BLaER1 treated with 17β-estradiol and CSF1 and Interleukin-3, amounts not matched to agents 10 nM and 100 nM (cell line): ENCODE data around the gene CADPS2.

ENCODE experiments used
- H3K27ac ChIP-seq, 11 experiments: shearing (Covaris generic); formaldehyde crosslinking; 2 replicates each; pipeline ENCODE4 v1.8.1; 2022
- H3K27me3 ChIP-seq, 11 experiments: shearing (Covaris generic); formaldehyde crosslinking; 2 replicates each; pipeline ENCODE4 v1.8.1; 2022
- H3K36me3 ChIP-seq, 11 experiments: shearing (Covaris generic); formaldehyde crosslinking; 2 replicates each; pipeline ENCODE4 v1.8.1; 2022
- H3K4me1 ChIP-seq, 10 experiments: shearing (Covaris generic); formaldehyde crosslinking; 2 replicates each; pipeline ENCODE4 v1.8.1; 2022
- H3K4me2 ChIP-seq, 11 experiments: shearing (Covaris generic); formaldehyde crosslinking; 2 replicates each; pipeline ENCODE4 v1.8.1; 2022
- H3K4me3 ChIP-seq, 10 experiments: shearing (Covaris generic); formaldehyde crosslinking; 2 replicates each; pipeline ENCODE4 v1.8.1; 2022
- H3K9ac ChIP-seq, 11 experiments: shearing (Covaris generic); formaldehyde crosslinking; 2 replicates each; pipeline ENCODE4 v1.8.1; 2022
- H3K9me3 ChIP-seq, 11 experiments: shearing (Covaris generic); formaldehyde crosslinking; replicated peaks in 1 of 11; 2 replicates each; pipeline ENCODE4 v1.8.1; 2022
- H4K20me1 ChIP-seq, 11 experiments: shearing (Covaris generic); formaldehyde crosslinking; 2 replicates each; pipeline ENCODE4 v1.8.1; 2022
- Cebpa-rat ChIP-seq, 11 experiments: shearing (Covaris generic); IDR thresholded peaks; 2 replicates each; pipeline ENCODE4 v1.8.1; 2022

The CADPS2 gene

DNA sequence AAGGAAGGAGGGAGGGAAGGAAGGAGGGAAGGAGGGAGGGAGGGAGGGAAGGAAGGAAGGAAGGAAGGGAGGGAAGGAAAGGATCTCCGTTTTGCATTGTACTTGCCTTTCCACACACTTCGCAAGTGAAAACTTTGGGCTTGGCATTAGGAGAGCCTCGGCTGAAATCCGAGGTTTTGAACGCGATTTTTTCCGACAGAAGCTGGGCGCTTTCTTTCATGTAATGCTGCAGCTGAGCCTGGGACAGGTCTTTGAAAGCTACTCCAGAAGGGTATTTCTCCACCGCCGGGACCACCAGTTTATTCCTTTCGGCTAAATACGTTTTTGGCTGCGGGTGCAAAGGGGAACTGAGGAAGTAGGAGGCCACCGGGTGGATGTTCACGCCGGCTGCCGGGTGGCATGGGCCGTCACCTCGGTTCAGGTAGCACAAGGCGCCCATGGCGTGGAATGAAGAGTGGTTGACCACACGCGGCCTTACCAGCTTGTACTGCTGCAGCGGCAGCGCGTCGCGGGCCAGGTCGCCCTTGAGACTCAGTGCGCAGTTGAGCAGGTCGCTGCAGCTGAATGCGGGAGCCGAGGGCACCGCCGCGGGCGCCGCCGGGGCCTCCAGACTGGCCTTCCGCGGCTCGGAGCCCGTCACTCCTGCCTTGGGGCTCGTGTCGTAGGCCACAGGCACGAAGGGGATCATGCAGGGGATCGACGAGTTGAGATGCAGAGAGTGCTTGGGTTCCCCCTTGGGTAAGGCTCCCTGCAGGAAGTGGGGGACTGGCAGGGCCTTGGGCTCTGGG, 582.5 kb downstream of the CADPS2 start:
- Histone ChIP-seq H3K9ac (no peak overlapping the region), H3K4me1 (no peaks in the 10 kb centered on the region), H3K27ac (no peak overlapping the region), H3K36me3 (no peaks in the 10 kb centered on the region; a peak in 1 of 22 replicates), H3K4me3 (no peak overlapping the region), H3K27me3 (peaks cover 0 to 4% (median 0%) of the 10 kb centered on the region in 11 experiments; a peak in 1 of 22 replicates), H3K4me2 (no peak overlapping the region), H3K9me3 (peaks cover 58 to 73% (median 67%) of the 10 kb centered on the region in 11 experiments), H4K20me1 (no peaks in the 10 kb centered on the region)
- no peak for TF ChIP-seq Cebpa-rat (IDR thresholded peaks at IDR 0.05)

DNA sequence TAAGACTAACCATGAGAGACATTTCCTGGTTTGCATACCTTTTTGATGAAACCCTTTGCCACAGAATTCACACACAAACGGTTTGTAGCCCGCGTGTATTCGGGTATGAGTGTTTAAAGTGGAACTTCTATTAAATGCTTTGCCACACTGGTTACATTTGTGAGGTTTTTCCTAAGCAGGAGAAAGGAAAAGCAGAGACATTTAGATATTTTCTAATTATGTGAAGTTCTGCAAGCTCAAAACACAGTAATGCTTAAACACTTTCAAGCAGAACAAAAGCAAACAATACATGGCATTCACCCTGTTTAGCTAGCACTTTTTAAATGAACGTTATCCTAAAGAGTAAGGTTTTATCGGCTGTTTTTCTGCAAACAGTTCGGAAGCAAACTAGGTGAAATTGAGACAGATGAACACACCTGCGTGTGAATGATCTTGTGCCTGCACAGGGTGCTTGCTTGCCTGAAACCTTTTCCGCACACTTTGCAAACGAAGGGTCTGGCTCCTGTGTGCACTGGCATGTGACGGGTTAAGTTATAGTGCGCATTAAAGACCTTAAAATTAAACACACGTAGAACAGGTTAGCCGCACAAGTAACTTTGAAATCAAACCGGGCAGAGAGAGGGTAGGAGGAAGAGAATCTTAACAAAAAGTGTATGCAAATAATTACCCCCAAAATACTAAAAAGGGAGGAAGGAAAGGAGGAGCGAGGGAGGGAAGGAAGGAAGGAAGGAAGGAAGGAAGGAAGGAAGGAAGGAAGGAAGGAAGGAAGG, 583.3 kb downstream of the CADPS2 start:
- Histone ChIP-seq H3K36me3 (no peaks in the 10 kb centered on the region; a peak in 1 of 22 replicates), H3K4me1 (no peaks in the 10 kb centered on the region), H3K27me3 (peaks cover 0 to 4% (median 0%) of the 10 kb centered on the region in 11 experiments; a peak in 1 of 22 replicates), H4K20me1 (no peaks in the 10 kb centered on the region), H3K27ac (no peak overlapping the region), H3K4me3 (no peak overlapping the region), H3K4me2 (no peak overlapping the region), H3K9me3 (peaks cover 58 to 73% (median 67%) of the 10 kb centered on the region in 11 experiments), H3K9ac (no peak overlapping the region)
- TF ChIP-seq Cebpa-rat (IDR thresholded peaks at IDR 0.05), result no peak

DNA sequence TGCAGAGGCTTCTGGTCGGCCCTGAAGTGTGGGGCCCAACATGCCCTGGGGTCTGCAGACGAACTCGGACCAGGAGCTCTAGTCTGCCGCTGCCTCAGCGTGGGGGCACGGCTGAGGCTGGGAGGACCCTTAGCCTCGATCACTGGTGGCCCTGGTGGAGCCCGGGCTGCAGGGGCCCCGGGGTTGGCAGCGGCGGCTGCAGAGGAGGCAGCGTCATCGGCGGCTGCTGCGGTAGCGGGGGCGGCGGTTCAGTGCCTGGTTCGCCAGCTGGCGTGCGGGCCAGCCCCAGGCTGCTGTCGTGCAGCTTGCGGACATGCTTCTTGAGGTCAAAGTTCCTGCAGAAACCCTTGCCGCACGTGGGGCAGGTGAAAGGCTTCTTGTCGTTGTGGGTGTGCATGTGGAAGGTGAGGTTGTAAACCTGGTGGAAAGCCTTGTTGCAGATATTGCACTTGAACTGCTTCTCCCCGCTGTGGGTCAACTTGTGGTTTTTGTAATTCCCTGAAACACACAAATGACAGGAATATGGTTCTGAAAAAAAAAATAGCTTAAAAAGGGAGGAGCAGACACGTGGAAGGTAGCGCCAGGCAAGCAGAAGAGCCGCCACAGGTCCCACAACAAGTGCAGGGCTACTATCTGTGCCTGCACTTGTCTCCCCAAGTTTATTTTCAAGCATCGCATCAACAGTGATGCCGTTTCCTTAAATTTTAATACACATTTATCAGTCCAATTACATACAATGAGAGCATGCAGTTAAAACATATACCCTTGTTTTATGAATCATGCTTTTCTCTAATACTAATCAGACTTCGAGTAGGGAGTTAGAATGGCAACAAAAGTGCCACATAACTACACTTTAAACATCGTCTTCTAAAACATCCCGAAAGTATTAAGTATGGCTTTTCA, 584.2 kb downstream of the CADPS2 start:
- H3K4me1 ChIP-seq, result no peaks in the 10 kb centered on the region
- no peak overlapping the region for H3K27ac ChIP-seq
- no peaks in the 10 kb centered on the region; a peak in 1 of 22 replicates for H3K36me3 ChIP-seq
- H3K4me2 ChIP-seq, result no peak overlapping the region
- no peak for TF ChIP-seq Cebpa-rat (IDR thresholded peaks at IDR 0.05)
- H3K27me3 ChIP-seq, result peaks cover 0 to 4% (median 0%) of the 10 kb centered on the region in 11 experiments; a peak in 1 of 22 replicates
- no peak overlapping the region for H3K4me3 ChIP-seq
- no peaks in the 10 kb centered on the region for H4K20me1 ChIP-seq
- no peak overlapping the region for H3K9ac ChIP-seq
- H3K9me3 ChIP-seq, result peaks cover 58 to 72% (median 66%) of the 10 kb centered on the region in 11 experiments

DNA sequence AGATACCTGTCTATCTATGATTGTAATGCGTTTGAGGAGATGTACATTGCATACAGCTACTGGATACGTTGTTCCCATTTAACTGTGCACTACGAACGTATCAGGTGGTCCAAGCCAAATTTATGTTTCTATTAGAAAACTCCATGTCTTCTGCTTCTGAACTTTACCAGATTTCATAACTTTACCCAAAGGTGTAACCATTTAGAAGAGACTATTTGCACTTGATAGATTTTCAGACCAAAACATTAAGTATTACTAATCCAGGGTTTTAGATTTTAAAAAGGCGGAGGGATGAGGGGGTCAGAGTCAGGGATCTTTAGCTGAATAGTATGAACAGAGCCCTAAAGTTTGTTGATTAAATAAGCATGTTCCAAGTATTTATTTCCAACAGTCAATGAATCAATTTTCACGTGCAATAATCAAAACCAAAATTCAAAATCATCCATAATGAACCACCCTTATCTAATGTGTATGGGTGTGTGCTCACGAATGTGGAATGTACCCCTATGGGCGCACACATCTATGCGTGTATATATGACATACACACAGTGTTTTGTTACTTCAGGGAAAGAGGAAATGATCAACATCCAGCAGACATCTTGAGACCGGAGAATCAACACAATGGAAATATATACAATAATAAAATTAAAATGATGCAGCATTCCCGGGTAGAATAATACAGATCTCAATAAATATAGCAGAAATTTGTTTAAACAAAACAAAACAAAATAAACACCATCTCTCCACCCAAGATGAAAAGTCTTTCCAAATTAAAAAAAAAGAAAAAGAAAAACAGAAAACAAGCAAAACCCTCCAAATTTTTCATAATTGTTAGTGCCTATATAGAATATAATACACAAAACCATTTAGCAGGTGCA, 585.1 kb downstream of the CADPS2 start:
- no peak for TF ChIP-seq Cebpa-rat (IDR thresholded peaks at IDR 0.05)
- H3K27ac ChIP-seq, result no peak overlapping the region
- no peak overlapping the region for H3K9ac ChIP-seq
- H3K27me3 ChIP-seq, result peaks cover 0 to 4% (median 0%) of the 10 kb centered on the region in 11 experiments; a peak in 1 of 22 replicates
- no peak overlapping the region for H3K4me3 ChIP-seq
- no peaks in the 10 kb centered on the region; a peak in 1 of 22 replicates for H3K36me3 ChIP-seq
- no peaks in the 10 kb centered on the region for H4K20me1 ChIP-seq
- peaks cover 50 to 63% (median 56%) of the 10 kb centered on the region in 11 experiments for H3K9me3 ChIP-seq
- H3K4me1 ChIP-seq, result no peaks in the 10 kb centered on the region
- H3K4me2 ChIP-seq, result no peak overlapping the region

DNA sequence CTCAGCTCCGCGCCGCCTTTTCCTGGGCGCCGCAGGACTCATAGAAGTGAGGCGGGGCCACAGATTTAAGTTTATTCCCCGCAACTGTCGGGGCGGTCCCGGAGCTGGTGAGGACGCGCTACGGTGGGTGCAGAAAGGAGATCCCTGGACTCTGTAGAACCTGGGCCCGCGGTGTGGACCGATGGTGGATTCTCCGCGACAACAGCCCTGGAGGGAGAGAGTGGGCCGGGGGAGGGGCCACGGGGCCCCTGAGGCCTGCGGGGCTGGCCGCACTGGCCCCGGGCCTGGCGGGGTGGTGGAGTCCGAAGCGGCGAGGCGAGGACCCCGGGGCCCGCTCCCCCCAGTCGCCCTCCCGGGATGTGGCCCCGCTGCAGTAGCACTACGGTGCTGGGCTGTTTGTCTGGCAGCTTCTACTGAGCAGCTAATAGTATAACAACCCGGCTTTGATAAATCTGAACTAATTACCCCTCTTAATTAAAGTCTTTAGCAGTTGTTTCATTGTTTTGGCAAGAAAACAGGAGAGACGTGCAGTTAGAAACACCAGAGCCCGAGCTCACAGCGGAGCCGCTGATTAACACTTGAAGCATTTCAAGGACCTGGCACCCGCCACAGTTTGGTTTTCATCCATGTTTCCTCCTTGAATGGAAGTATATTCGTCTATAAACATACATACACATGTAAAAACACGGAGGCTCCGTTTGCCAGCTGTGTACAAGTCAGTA, 585.9 kb downstream of the CADPS2 start:
- H3K27ac ChIP-seq, result no peak overlapping the region
- H3K9ac ChIP-seq, result no peak overlapping the region
- H4K20me1 ChIP-seq, result no peaks in the 10 kb centered on the region
- H3K4me1 ChIP-seq, result no peaks in the 10 kb centered on the region
- H3K36me3 ChIP-seq, result no peaks in the 10 kb centered on the region
- TF ChIP-seq Cebpa-rat (IDR thresholded peaks at IDR 0.05), result no peak
- peaks cover 0 to 4% (median 0%) of the 10 kb centered on the region in 11 experiments; a peak in 1 of 22 replicates for H3K27me3 ChIP-seq
- no peak overlapping the region for H3K4me3 ChIP-seq
- no peak overlapping the region for H3K4me2 ChIP-seq
- peaks cover 42 to 54% (median 48%) of the 10 kb centered on the region in 11 experiments for H3K9me3 ChIP-seq

DNA sequence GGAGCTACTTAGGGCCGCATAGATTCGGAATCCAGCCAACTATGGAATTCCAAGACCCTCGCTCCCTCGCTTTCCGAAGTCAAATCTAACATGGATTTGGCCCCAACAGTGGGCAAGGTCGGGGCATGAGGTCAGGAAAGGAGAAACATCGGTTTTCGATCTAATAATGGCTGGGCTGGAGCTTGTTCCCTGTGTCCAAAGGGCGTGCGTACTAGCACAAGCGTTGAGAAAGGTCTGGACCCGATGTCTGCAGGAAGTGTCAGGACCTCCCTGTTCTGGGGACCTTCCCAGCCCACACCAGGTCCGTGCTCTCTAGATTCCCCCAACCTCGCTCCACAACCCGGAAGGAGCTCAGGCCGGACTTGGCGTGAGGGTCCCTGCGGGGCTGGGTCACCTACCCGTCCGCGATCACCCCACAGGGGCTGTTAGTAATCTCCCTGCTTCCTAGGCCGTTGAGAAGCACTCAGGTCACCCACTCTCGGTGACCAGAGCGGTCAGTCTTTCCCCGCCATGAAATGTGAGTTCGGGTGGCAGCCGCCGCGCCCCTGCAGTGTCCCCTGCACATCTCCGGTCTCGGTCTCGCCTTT, 586.5 kb downstream of the CADPS2 start:
- no peak for TF ChIP-seq Cebpa-rat (IDR thresholded peaks at IDR 0.05)
- H3K9ac ChIP-seq, result no peak overlapping the region
- no peak overlapping the region for H3K4me2 ChIP-seq
- no peaks in the 10 kb centered on the region for H4K20me1 ChIP-seq
- H3K36me3 ChIP-seq, result no peaks in the 10 kb centered on the region
- no peak overlapping the region for H3K4me3 ChIP-seq
- no peaks in the 10 kb centered on the region for H3K4me1 ChIP-seq
- peaks cover 0 to 4% (median 0%) of the 10 kb centered on the region in 11 experiments; a peak in 1 of 22 replicates for H3K27me3 ChIP-seq
- H3K27ac ChIP-seq, result no peak overlapping the region
- peaks cover 35 to 49% (median 42%) of the 10 kb centered on the region in 11 experiments for H3K9me3 ChIP-seq

DNA sequence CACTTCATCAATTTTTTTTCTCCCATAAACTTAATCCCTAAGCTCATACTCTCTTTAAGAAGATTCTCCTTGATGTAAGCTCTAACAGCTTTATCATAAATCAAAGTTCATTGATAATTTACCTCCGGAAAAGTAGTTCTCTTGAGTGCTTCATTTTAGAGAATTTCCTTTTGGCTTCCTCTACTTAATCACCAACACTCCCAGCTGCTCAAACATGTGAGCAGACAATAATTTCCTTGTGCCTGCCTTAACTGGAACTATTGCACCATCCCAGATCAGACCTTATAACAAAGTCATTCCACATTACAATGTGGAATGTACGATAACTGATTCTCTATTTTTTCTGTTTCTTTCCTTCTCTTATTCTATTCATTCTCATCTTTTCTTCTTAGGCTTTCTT, 587.6 kb downstream of the CADPS2 start:
- no peaks in the 10 kb centered on the region for H3K4me1 ChIP-seq
- H3K27me3 ChIP-seq, result peaks cover 0 to 4% (median 0%) of the 10 kb centered on the region in 11 experiments; a peak in 1 of 22 replicates
- no peaks in the 10 kb centered on the region for H3K36me3 ChIP-seq
- no peak overlapping the region for H3K9ac ChIP-seq
- no peak overlapping the region for H3K4me2 ChIP-seq
- no peak overlapping the region for H3K4me3 ChIP-seq
- H3K27ac ChIP-seq, result no peak overlapping the region
- no peaks in the 10 kb centered on the region for H4K20me1 ChIP-seq
- no peak for TF ChIP-seq Cebpa-rat (IDR thresholded peaks at IDR 0.05)
- peaks cover 24 to 38% (median 31%) of the 10 kb centered on the region in 11 experiments for H3K9me3 ChIP-seq
